Fibroblast of the aortic adventitia (primary cell): ENCODE results near the gene FMN1. TPM values are rescaled to one million over a fixed set of nuclear protein-coding genes. Genes with fewer than 3 reads are reported as not detected.

Experiments used
- DNase-seq: peaks from one replicate; pipeline ENCODE4 v3.0.0-alpha.2; 2010; ENCODE audit warnings: low read depth
- H3K4me3 ChIP-seq: 2 replicates; pipeline ENCODE4 v1.5.1; 2011; ENCODE audit warnings: low read depth, mild to moderate bottlenecking, control low read depth, low read length, moderate library complexity
- CTCF ChIP-seq: IDR thresholded peaks from 2 replicates; pipeline ENCODE4 v1.5.1; 2011; ENCODE audit warnings: mild to moderate bottlenecking, low read length, control low read depth, inconsistent platforms; ENCODE audit not compliant: insufficient read depth
- total RNA-seq: library from RNA; depleted of rRNA; stranded (reverse); fragments of >200 nt; gene quantifications from 2 replicates; pipeline ENCODE4 v1.2.3, GENCODE V29; 2012; ENCODE audit warnings: low replicate concordance

The FMN1 gene
- total RNA-seq, 1 donor = 1.1 TPM

GRCh38 chr15:32834156-32834555 lies 360.4 kb downstream of the FMN1 start:
- TF ChIP-seq CTCF = no peak
- no peak for DNase-seq
- H3K4me3 ChIP-seq = no peak overlapping the region

- TF ChIP-seq CTCF = no peak
- no peak overlapping the region for H3K4me3 ChIP-seq
- no peak for DNase-seq
These were observed 361.1 kb downstream of the FMN1 start for GRCh38 chr15:32833379-32833821.

GRCh38 chr15:32831485-32831884 lies 363.0 kb downstream of the FMN1 start:
- peak; percentile 51 for DNase-seq
- no peak for TF ChIP-seq CTCF
- no peak overlapping the region for H3K4me3 ChIP-seq

GRCh38 chr15:32830241-32830640 lies 364.3 kb downstream of the FMN1 start:
- H3K4me3 ChIP-seq = no peak overlapping the region
- no peak for DNase-seq
- TF ChIP-seq CTCF = no peak

GRCh38 chr15:32829436-32829835 lies 365.1 kb downstream of the FMN1 start:
- TF ChIP-seq CTCF = no peak
- no peak for DNase-seq
- no peak overlapping the region for H3K4me3 ChIP-seq

- peak; percentile 92 for DNase-seq
- no peak for TF ChIP-seq CTCF
- no peak overlapping the region for H3K4me3 ChIP-seq
These were observed 365.9 kb downstream of the FMN1 start for GRCh38 chr15:32828507-32829186.

GRCh38 chr15:32826685-32827084 lies 367.8 kb downstream of the FMN1 start:
- no peak for DNase-seq
- H3K4me3 ChIP-seq = no peak overlapping the region
- TF ChIP-seq CTCF = no peak
